H9 (cell line): Measurements from ENCODE around the gene BRI3BP. TPM values are rescaled to one million over a fixed set of nuclear protein-coding genes. Genes with fewer than 3 reads are reported as not detected.

Experiments used
- DNase-seq: peaks from one replicate; pipeline ENCODE4 v3.0.0-alpha.2; 2017
- H2AFZ ChIP-seq: one replicate; pipeline ENCODE4 v1.6.1; 2013; ENCODE audit warnings: mild to moderate bottlenecking, low read length, control low read depth, moderate library complexity
- H2AK5ac ChIP-seq: 2 replicates; pipeline ENCODE4 v1.6.1; 2013; ENCODE audit warnings: low read length, control low read depth, mixed read lengths; ENCODE audit not compliant: insufficient read length
- H2BK120ac ChIP-seq: one replicate; pipeline ENCODE4 v1.6.1; 2013; ENCODE audit warnings: low read depth, mild to moderate bottlenecking, low read length, control low read depth, inconsistent platforms; ENCODE audit not compliant: poor library complexity, severe bottlenecking
- H2BK12ac ChIP-seq: 2 replicates; pipeline ENCODE4 v1.6.1; 2013; ENCODE audit warnings: low read length, control low read depth, mixed read lengths, low read depth; ENCODE audit not compliant: insufficient read length
- H2BK15ac ChIP-seq: 2 replicates; pipeline ENCODE4 v1.6.1; 2013; ENCODE audit warnings: low read depth, low read length, control low read depth
- H2BK20ac ChIP-seq: one replicate; pipeline ENCODE4 v1.6.1; 2013; ENCODE audit warnings: low read depth, mild to moderate bottlenecking, low read length, control low read depth, inconsistent platforms; ENCODE audit not compliant: poor library complexity, severe bottlenecking
- H2BK5ac ChIP-seq: 2 replicates; pipeline ENCODE4 v1.6.1; 2013; ENCODE audit warnings: low read length, control low read depth, mixed read lengths; ENCODE audit not compliant: insufficient read length
- H3K14ac ChIP-seq: 2 replicates; pipeline ENCODE4 v1.6.1; 2013; ENCODE audit warnings: low read length, control low read depth; ENCODE audit not compliant: insufficient read depth
- H3K18ac ChIP-seq: 2 replicates; pipeline ENCODE4 v1.6.1; 2013; ENCODE audit warnings: low read depth, mild to moderate bottlenecking, mixed read lengths, low read length, control low read depth; ENCODE audit not compliant: insufficient read length
- H3K23ac ChIP-seq: 2 replicates; pipeline ENCODE4 v1.6.1; 2013; ENCODE audit warnings: low read length, control low read depth, mixed read lengths, low read depth; ENCODE audit not compliant: insufficient read length
- H3K23me2 ChIP-seq: 2 replicates; pipeline ENCODE4 v1.6.1; 2013; ENCODE audit warnings: low read depth, mild to moderate bottlenecking, mixed read lengths, low read length, control low read depth; ENCODE audit not compliant: insufficient read length, poor library complexity, severe bottlenecking
- H3K27ac ChIP-seq: 2 replicates; pipeline ENCODE4 v1.5.1; 2013; ENCODE audit warnings: low read length, control low read depth, mixed read lengths, low read depth; ENCODE audit not compliant: insufficient read length
- H3K27me3 ChIP-seq: 2 replicates; pipeline ENCODE4 v1.6.1; 2013; ENCODE audit warnings: low read length, control low read depth, inconsistent platforms; ENCODE audit not compliant: insufficient read depth
- H3K4ac ChIP-seq: 2 replicates; pipeline ENCODE4 v1.6.1; 2013; ENCODE audit warnings: low read depth, mild to moderate bottlenecking, control low read depth, inconsistent platforms, low read length, moderate library complexity
- H3K4me1 ChIP-seq: 2 replicates; pipeline ENCODE4 v1.6.1; 2013; ENCODE audit warnings: low read length, control low read depth, inconsistent platforms; ENCODE audit not compliant: insufficient read depth
- H3K4me2 ChIP-seq: 2 replicates; pipeline ENCODE4 v1.6.1; 2013; ENCODE audit warnings: low read length, control low read depth, mixed read lengths; ENCODE audit not compliant: insufficient read length, insufficient read depth
- H3K56ac ChIP-seq: 2 replicates; pipeline ENCODE4 v1.6.1; 2013; ENCODE audit warnings: low read depth, mild to moderate bottlenecking, mixed read lengths, low read length, control low read depth; ENCODE audit not compliant: insufficient read length
- H3K79me1 ChIP-seq: 2 replicates; pipeline ENCODE4 v1.6.1; 2013; ENCODE audit warnings: low read depth, mild to moderate bottlenecking, moderate library complexity, low read length, control low read depth, inconsistent platforms; ENCODE audit not compliant: insufficient read depth, poor library complexity, severe bottlenecking
- H3K79me2 ChIP-seq: 2 replicates; pipeline ENCODE4 v1.6.1; 2013; ENCODE audit warnings: low read length, control low read depth, inconsistent platforms; ENCODE audit not compliant: insufficient read depth
- H3K9ac ChIP-seq: 2 replicates; pipeline ENCODE4 v1.6.1; 2013; ENCODE audit warnings: low read length, control low read depth, mixed read lengths; ENCODE audit not compliant: insufficient read length; ENCODE audit errors: extremely low read depth
- H3K9me3 ChIP-seq: one replicate; pipeline ENCODE4 v1.6.1; 2013; ENCODE audit warnings: low read depth, low read length, inconsistent platforms; ENCODE audit not compliant: control insufficient read depth
- H3T11ph ChIP-seq: one replicate; pipeline ENCODE4 v1.6.1; 2013; ENCODE audit warnings: mild to moderate bottlenecking, low read length, control low read depth, inconsistent platforms
- H4K20me1 ChIP-seq: one replicate; pipeline ENCODE4 v1.6.1; 2013; ENCODE audit not compliant: control insufficient read depth, insufficient read length, insufficient read depth
- H4K5ac ChIP-seq: 2 replicates; pipeline ENCODE4 v1.6.1; 2013; ENCODE audit warnings: low read depth, mild to moderate bottlenecking, mixed read lengths, low read length, control low read depth; ENCODE audit not compliant: insufficient read length
- H4K8ac ChIP-seq: replicated peaks from 2 replicates; pipeline ENCODE4 v1.6.1; 2013; ENCODE audit warnings: low read length, control low read depth, mixed read lengths, low read depth; ENCODE audit not compliant: insufficient read length
- H4K91ac ChIP-seq: 2 replicates; pipeline ENCODE4 v1.6.1; 2013; ENCODE audit warnings: low read depth, mild to moderate bottlenecking, moderate library complexity, mixed read lengths, low read length, control low read depth; ENCODE audit not compliant: insufficient read length
- H3K27ac Mint-ChIP-seq, 3 experiments: 2 replicates in 2 of 3; 3 replicates in 1 of 3; pipeline ENCODE4 v1.8.0; 2020 to 2021; ENCODE audit warnings: mixed read lengths in 3 of 3, mild to moderate bottlenecking in 1 of 3, moderate library complexity in 1 of 3
- H3K27me3 Mint-ChIP-seq: 2 replicates; pipeline ENCODE4 v1.8.0; 2021; ENCODE audit warnings: low read depth, mild to moderate bottlenecking, moderate library complexity, mixed read lengths
- H3K36me3 Mint-ChIP-seq, 3 experiments: 2 replicates in 2 of 3; 3 replicates in 1 of 3; pipeline ENCODE4 v1.8.0; 2020 to 2021; ENCODE audit warnings: low read depth in 3 of 3, mixed read lengths in 3 of 3; ENCODE audit not compliant: insufficient read depth in 1 of 3
- H3K4me1 Mint-ChIP-seq, 2 experiments: 2 replicates each; pipeline ENCODE4 v1.8.0; 2020; ENCODE audit warnings: mixed read lengths in 2 of 2
- H3K4me3 Mint-ChIP-seq, 2 experiments: 2 replicates in 1 of 2; 3 replicates in 1 of 2; pipeline ENCODE4 v1.8.0; 2020 to 2021; ENCODE audit warnings: mild to moderate bottlenecking in 2 of 2, mixed read lengths in 2 of 2, moderate library complexity in 1 of 2
- H3K9me3 Mint-ChIP-seq, 2 experiments: 2 replicates in 1 of 2; 3 replicates in 1 of 2; pipeline ENCODE4 v1.8.0; 2020; ENCODE audit warnings: mild to moderate bottlenecking in 2 of 2, mixed read lengths in 2 of 2, moderate library complexity in 1 of 2
- WGBS: extraction: QIAGEN DNeasy Blood & Tissue Kit; methylation state at CpG from one replicate; pipeline ENCODE4 v1.1.7; 2013; ENCODE audit warnings: missing lambda C conversion rate, low lambda C conversion rate, mixed read lengths; ENCODE audit not compliant: insufficient read length; ENCODE audit errors: extremely low coverage; 5-methylcytosine and 5-hydroxymethylcytosine counted together
- total RNA-seq: library from RNA; stranded (reverse); gene quantifications from 2 replicates; pipeline ENCODE4 v1.2.1, GENCODE V29; 2021
- TF ChIP-seq, protein P1 (sequence below): fragments of 200-600 bp; sonication (generic); conservative IDR thresholded peaks from 3 replicates; pipeline ENCODE4 v1.8.0; 2021; ENCODE audit warnings: antibody characterized with exemption, mild to moderate bottlenecking

BRI3BP gene
- total RNA-seq, 1 experiment from 2014 or later = 10.5 TPM

DNA sequence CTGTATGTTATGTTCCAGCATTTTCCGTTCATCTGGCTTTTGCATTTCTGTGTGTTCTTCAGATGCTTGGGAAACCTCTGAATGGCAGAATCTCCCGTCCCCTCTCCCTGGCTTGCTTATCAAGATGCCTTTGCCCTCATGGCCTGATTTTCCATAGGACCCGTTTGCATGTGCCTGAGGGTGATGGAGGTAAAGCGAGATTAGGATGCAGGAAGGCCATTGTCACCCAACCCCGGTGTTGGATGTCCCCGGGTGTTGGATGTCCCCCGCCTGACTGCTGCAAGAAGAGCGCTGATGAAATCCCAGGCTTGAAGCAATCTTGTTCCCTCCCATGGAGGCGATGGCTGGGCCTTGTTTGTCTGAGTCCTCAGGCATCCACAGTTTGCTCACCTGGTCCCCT is 9.6 kb downstream of the BRI3BP start:
- H3K79me1 ChIP-seq = peaks cover 3% of the 10 kb centered on the region
- no peak overlapping the region for H2BK12ac ChIP-seq
- Mint-ChIP-seq H3K4me1 (no peaks in the 10 kb centered on the region), H3K27ac (no peak overlapping the region; a peak in 2 of 7 replicates), H3K36me3 (peaks cover 2 to 12% (median 4%) of the 10 kb centered on the region in 3 experiments; a peak in 3 of 7 replicates), H3K9me3 (peaks cover 0 to 3% of the 10 kb centered on the region in 2 experiments; a peak in 1 of 5 replicates), H3K27me3 (no peaks in the 10 kb centered on the region), H3K4me3 (no peak overlapping the region)
- WGBS = no CpG with 5 or more reads among the region's 9 CpGs
- H4K8ac ChIP-seq = no peak overlapping the region
- H2AFZ ChIP-seq = no peak overlapping the region
- H3K4ac ChIP-seq = no peak overlapping the region
- no peak overlapping the region for H3K4me2 ChIP-seq
- H2AK5ac ChIP-seq = no peak overlapping the region
- no peaks in the 10 kb centered on the region for H3K27me3 ChIP-seq
- H2BK15ac ChIP-seq = no peak overlapping the region
- H2BK20ac ChIP-seq = no peak overlapping the region
- no peak overlapping the region for H2BK5ac ChIP-seq
- DNase-seq = no peak
- peaks cover 20% of the 10 kb centered on the region; the same call in 1 of the 2 replicates for H3K79me2 ChIP-seq
- H3K4me1 ChIP-seq = no peaks in the 10 kb centered on the region
- no peak overlapping the region for H4K91ac ChIP-seq
- no peak overlapping the region for H3K56ac ChIP-seq
- no peak overlapping the region for H3K18ac ChIP-seq
- no peak overlapping the region for H3K9ac ChIP-seq
- H2BK120ac ChIP-seq = no peak overlapping the region
- TF ChIP-seq, protein P1, sequence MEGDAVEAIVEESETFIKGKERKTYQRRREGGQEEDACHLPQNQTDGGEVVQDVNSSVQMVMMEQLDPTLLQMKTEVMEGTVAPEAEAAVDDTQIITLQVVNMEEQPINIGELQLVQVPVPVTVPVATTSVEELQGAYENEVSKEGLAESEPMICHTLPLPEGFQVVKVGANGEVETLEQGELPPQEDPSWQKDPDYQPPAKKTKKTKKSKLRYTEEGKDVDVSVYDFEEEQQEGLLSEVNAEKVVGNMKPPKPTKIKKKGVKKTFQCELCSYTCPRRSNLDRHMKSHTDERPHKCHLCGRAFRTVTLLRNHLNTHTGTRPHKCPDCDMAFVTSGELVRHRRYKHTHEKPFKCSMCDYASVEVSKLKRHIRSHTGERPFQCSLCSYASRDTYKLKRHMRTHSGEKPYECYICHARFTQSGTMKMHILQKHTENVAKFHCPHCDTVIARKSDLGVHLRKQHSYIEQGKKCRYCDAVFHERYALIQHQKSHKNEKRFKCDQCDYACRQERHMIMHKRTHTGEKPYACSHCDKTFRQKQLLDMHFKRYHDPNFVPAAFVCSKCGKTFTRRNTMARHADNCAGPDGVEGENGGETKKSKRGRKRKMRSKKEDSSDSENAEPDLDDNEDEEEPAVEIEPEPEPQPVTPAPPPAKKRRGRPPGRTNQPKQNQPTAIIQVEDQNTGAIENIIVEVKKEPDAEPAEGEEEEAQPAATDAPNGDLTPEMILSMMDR = no peak
- no peak overlapping the region for H4K5ac ChIP-seq
- H3K27ac ChIP-seq = no peak overlapping the region
- no peak overlapping the region for H3T11ph ChIP-seq
- no peak overlapping the region for H3K23ac ChIP-seq
- H3K14ac ChIP-seq = no peak overlapping the region
- H3K9me3 ChIP-seq = no peaks in the 10 kb centered on the region
- no peaks in the 10 kb centered on the region for H4K20me1 ChIP-seq
- H3K23me2 ChIP-seq = no peaks in the 10 kb centered on the region
